HCT116 (cell line): ENCODE measurements around the gene SPR. TPM values are rescaled to one million over a fixed set of nuclear protein-coding genes. Genes with fewer than 3 reads are reported as not detected.

Source experiments
- ATAC-seq: fragments of 200-7000 bp; cut with Tn5 transposase; 2 replicates; pipeline ENCODE4 v1.9.1; 2020; ENCODE audit warnings: mild to moderate bottlenecking, moderate library complexity
- BruUV-seq: library from RNA; stranded (reverse); fragments of 400-500 nt; replicated peaks from 2 replicates; lab custom pipeline; 2021; lab: Mats Ljungman, UMichigan
- CTCF ChIA-PET: fragments of 300-600 bp; sonication (Branson Sonifier 250); formaldehyde crosslinking; loops from one replicate; lab custom pipeline; 2021; ENCODE audit warnings: antibody characterized with exemption; lab: Charles Lee
- POLR2A ChIA-PET: fragments of 300-600, 350-600 bp; sonication (Branson Sonifier 250); formaldehyde crosslinking; loops from one replicate; lab custom pipeline; 2021; ENCODE audit warnings: antibody characterized with exemption; lab: Charles Lee
- RAD21 ChIA-PET, 2 experiments: fragments of 300-600 bp; sonication (Branson Sonifier 250); formaldehyde crosslinking; loops; one replicate each; lab custom pipeline; 2023; ENCODE audit warnings: low total read pairs in 2 of 2; ENCODE audit not compliant: uncharacterized antibody in 2 of 2, unreplicated experiment in 2 of 2, low non-redundant PET in 1 of 2; lab: Charles Lee
- DNase-seq: peaks from one replicate; pipeline ENCODE4 v3.0.0-alpha.2; 2010; ENCODE audit warnings: low read depth, low spot score
- H2AFZ ChIP-seq: fragments of 200-600 bp; shearing (Covaris generic), sonication (generic); 2 replicates; pipeline ENCODE4 v1.6.1; 2017; ENCODE audit warnings: low read depth, mixed run types, mixed read lengths, antibody characterized with exemption, low read length; ENCODE audit not compliant: poor library complexity, severe bottlenecking
- H3K27ac ChIP-seq: 2 replicates; pipeline ENCODE4 v1.5.1; 2012; ENCODE audit warnings: low read depth, low read length
- H3K27me3 ChIP-seq: fragments of 200-600 bp; sonication (generic); 2 replicates; pipeline ENCODE4 v1.6.1; 2016; ENCODE audit warnings: mixed run types, low read length, mixed read lengths; ENCODE audit not compliant: insufficient read depth
- H3K36me3 ChIP-seq, 2 experiments: fragments of 200-500 bp in 1 of 2; fragments of 200-600 bp in 1 of 2; sonication (Bioruptor generic) in 1 of 2; sonication (generic) in 1 of 2; 2 replicates each; pipeline versions ENCODE4 v1.5.1 to v1.6.1; 2014 to 2016; ENCODE audit warnings: low read length in 2 of 2, inconsistent platforms in 1 of 2, mixed read lengths in 1 of 2, mixed run types in 1 of 2; ENCODE audit not compliant: insufficient read depth in 2 of 2, control insufficient read depth in 1 of 2
- H3K4me1 ChIP-seq, 2 experiments: fragments of 200-600 bp in 1 of 2; sonication (generic) in 1 of 2; 2 replicates each; pipeline versions ENCODE4 v1.5.1 to v1.6.1; 2012 to 2017; ENCODE audit warnings: low read length in 2 of 2, inconsistent platforms in 1 of 2, mild to moderate bottlenecking in 1 of 2, mixed read lengths in 1 of 2, mixed run types in 1 of 2, moderate library complexity in 1 of 2; ENCODE audit not compliant: insufficient read depth in 2 of 2, control insufficient read depth in 1 of 2
- H3K4me2 ChIP-seq: fragments of 200-600 bp; sonication (generic); 2 replicates; pipeline ENCODE4 v1.6.1; 2017; ENCODE audit warnings: mixed run types, low read length, mixed read lengths
- H3K4me3 ChIP-seq, 2 experiments: fragments of 200-600 bp in 1 of 2; sonication (generic) in 1 of 2; replicated peaks in 1 of 2; 2 replicates each; pipeline ENCODE4 v1.5.1; 2011 to 2016; ENCODE audit warnings: low read length in 2 of 2, control low read depth in 1 of 2, low read depth in 1 of 2, mild to moderate bottlenecking in 1 of 2, mixed read lengths in 1 of 2, mixed run types in 1 of 2
- H3K79me2 ChIP-seq: fragments of 200-600 bp; sonication (generic); 2 replicates; pipeline ENCODE4 v1.6.1; 2017; ENCODE audit warnings: mild to moderate bottlenecking, mixed run types, low read length, moderate library complexity, mixed read lengths; ENCODE audit not compliant: insufficient read depth
- H3K9ac ChIP-seq: fragments of 200-600 bp; sonication (generic); 2 replicates; pipeline ENCODE4 v1.6.1; 2016; ENCODE audit warnings: low read length, mixed read lengths
- H3K9me2 ChIP-seq: fragments of 200-600 bp; sonication (generic), shearing (Covaris generic); 2 replicates; pipeline ENCODE4 v1.6.1; 2017; ENCODE audit warnings: mixed run types, mild to moderate bottlenecking, moderate library complexity; ENCODE audit not compliant: insufficient read depth
- H3K9me3 ChIP-seq, 2 experiments: fragments of 200-500 bp in 1 of 2; fragments of 200-600 bp in 1 of 2; sonication (Bioruptor generic) in 1 of 2; sonication (generic) in 1 of 2; 2 replicates each; pipeline ENCODE4 v1.6.1; 2014 to 2017; ENCODE audit warnings: low read length in 2 of 2, mixed read lengths in 2 of 2, inconsistent platforms in 1 of 2, low read depth in 1 of 2, mild to moderate bottlenecking in 1 of 2, mixed run types in 1 of 2, moderate library complexity in 1 of 2; ENCODE audit not compliant: control insufficient read depth in 1 of 2, insufficient read depth in 1 of 2
- H4K20me1 ChIP-seq: fragments of 200-600 bp; sonication (generic), shearing (Covaris generic); 2 replicates; pipeline ENCODE4 v1.6.1; 2017; ENCODE audit warnings: mixed run types, mild to moderate bottlenecking, moderate library complexity; ENCODE audit not compliant: insufficient read depth
- CBX3 ChIP-seq: IDR thresholded peaks from 2 replicates; pipeline ENCODE4 v1.6.1; 2012; ENCODE audit warnings: low read depth
- CEBPB ChIP-seq: IDR thresholded peaks from 2 replicates; pipeline ENCODE4 v1.6.1; 2012; ENCODE audit warnings: low read depth
- EGR1 ChIP-seq: IDR thresholded peaks from 2 replicates; pipeline ENCODE4 v1.6.1; 2012; ENCODE audit warnings: low read depth
- EZH2 ChIP-seq: fragments of 200-600 bp; sonication (generic); IDR thresholded peaks from 2 replicates; pipeline ENCODE4 v1.6.1; 2017; ENCODE audit warnings: antibody characterized with exemption, mixed run types
- EZH2phosphoT487 ChIP-seq: fragments of 200-600 bp; IDR thresholded peaks from 2 replicates; pipeline ENCODE4 v1.6.1; 2018; ENCODE audit warnings: antibody characterized with exemption, borderline replicate concordance
- FOSL1 ChIP-seq: IDR thresholded peaks from 2 replicates; pipeline ENCODE4 v1.6.1; 2012; ENCODE audit warnings: low read depth
- POLR2A ChIP-seq: IDR thresholded peaks from 2 replicates; pipeline ENCODE4 v1.7.0; 2011; ENCODE audit warnings: borderline replicate concordance; ENCODE audit not compliant: insufficient read depth, insufficient read length; ENCODE audit errors: extremely low read depth
- POLR2AphosphoS5 ChIP-seq: IDR thresholded peaks from 2 replicates; pipeline ENCODE4 v1.6.1; 2011; ENCODE audit warnings: mild to moderate bottlenecking, low read depth, low read length, moderate library complexity
- SIN3A ChIP-seq: IDR thresholded peaks from 2 replicates; pipeline ENCODE4 v1.6.1; 2012; ENCODE audit warnings: low read depth
- SP1 ChIP-seq: IDR thresholded peaks from 2 replicates; pipeline ENCODE4 v1.6.1; 2012; ENCODE audit warnings: low read depth
- SRF ChIP-seq: IDR thresholded peaks from 2 replicates; pipeline ENCODE4 v1.6.1; 2012; ENCODE audit warnings: low read depth
- intact Hi-C: fragments of 100-400 bp; cut with micrococcal nuclease; formaldehyde crosslinking; loops from 2 replicates; pipeline ENCODE4 v1.10.0; 2022
- total RNA-seq: library from RNA; stranded (reverse); gene quantifications from one replicate; pipeline ENCODE4 v1.2.1, GENCODE V29; 2021; ENCODE audit not compliant: unreplicated experiment
- TF ChIP-seq, protein P1 (sequence below): IDR thresholded peaks from 2 replicates; pipeline ENCODE4 v1.6.1; 2011; ENCODE audit warnings: mild to moderate bottlenecking, low read length, moderate library complexity; ENCODE audit not compliant: insufficient replicate concordance; ENCODE audit errors: extremely low read depth
- TF ChIP-seq, protein P2 (sequence below), 3 experiments: fragments of 200-600 bp in 1 of 3; sonication (generic) in 1 of 3; IDR thresholded peaks in 2 of 3; conservative IDR thresholded peaks in 1 of 3; 2 replicates each; pipeline ENCODE4 v1.5.1; 2012 to 2017; ENCODE audit warnings: low read depth in 2 of 3, low read length in 2 of 3, antibody characterized with exemption in 1 of 3, borderline replicate concordance in 1 of 3, control low read depth in 1 of 3, mild to moderate bottlenecking in 1 of 3, mixed read lengths in 1 of 3, mixed run types in 1 of 3, moderate library complexity in 1 of 3; ENCODE audit not compliant: insufficient read depth in 1 of 3
- TF ChIP-seq, protein P3 (sequence below): IDR thresholded peaks from 2 replicates; pipeline ENCODE4 v1.6.1; 2012; ENCODE audit warnings: low read depth
- TF ChIP-seq, protein P4 (sequence below): IDR thresholded peaks from 2 replicates; pipeline ENCODE4 v1.6.1; 2012

The SPR gene
- total RNA-seq, 1 experiment from 2014 or later = 66.9 TPM

DNA sequence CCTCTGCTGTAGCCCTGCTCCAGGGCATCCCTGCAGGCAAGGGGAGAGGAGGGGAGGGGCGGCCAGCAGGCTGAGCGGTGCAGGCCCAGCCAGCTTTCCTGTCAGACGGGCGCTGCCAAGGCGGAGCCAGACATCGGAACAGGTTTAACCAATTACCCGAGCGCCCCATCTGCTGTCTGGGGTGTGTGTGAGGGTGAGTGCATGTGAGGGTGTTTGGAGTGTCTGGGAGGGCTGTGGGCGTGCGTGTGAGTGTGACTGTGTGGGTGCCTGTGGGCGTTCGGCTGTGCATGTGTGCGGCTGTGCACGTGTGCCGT, 50.1 kb downstream of the SPR start (continued):
- TF ChIP-seq, protein P1, sequence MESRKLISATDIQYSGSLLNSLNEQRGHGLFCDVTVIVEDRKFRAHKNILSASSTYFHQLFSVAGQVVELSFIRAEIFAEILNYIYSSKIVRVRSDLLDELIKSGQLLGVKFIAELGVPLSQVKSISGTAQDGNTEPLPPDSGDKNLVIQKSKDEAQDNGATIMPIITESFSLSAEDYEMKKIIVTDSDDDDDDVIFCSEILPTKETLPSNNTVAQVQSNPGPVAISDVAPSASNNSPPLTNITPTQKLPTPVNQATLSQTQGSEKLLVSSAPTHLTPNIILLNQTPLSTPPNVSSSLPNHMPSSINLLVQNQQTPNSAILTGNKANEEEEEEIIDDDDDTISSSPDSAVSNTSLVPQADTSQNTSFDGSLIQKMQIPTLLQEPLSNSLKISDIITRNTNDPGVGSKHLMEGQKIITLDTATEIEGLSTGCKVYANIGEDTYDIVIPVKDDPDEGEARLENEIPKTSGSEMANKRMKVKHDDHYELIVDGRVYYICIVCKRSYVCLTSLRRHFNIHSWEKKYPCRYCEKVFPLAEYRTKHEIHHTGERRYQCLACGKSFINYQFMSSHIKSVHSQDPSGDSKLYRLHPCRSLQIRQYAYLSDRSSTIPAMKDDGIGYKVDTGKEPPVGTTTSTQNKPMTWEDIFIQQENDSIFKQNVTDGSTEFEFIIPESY = no peak
- TF ChIP-seq SRF (no peak), POLR2A (no peak), POLR2AphosphoS5 (no peak), CBX3 (no peak), EZH2 (no peak), SIN3A (no peak), EGR1 (no peak), FOSL1 (no peak), CEBPB (no peak)
- TF ChIP-seq, protein P2, sequence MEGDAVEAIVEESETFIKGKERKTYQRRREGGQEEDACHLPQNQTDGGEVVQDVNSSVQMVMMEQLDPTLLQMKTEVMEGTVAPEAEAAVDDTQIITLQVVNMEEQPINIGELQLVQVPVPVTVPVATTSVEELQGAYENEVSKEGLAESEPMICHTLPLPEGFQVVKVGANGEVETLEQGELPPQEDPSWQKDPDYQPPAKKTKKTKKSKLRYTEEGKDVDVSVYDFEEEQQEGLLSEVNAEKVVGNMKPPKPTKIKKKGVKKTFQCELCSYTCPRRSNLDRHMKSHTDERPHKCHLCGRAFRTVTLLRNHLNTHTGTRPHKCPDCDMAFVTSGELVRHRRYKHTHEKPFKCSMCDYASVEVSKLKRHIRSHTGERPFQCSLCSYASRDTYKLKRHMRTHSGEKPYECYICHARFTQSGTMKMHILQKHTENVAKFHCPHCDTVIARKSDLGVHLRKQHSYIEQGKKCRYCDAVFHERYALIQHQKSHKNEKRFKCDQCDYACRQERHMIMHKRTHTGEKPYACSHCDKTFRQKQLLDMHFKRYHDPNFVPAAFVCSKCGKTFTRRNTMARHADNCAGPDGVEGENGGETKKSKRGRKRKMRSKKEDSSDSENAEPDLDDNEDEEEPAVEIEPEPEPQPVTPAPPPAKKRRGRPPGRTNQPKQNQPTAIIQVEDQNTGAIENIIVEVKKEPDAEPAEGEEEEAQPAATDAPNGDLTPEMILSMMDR (IDR thresholded peaks at IDR 0.05 in 2 of 3, conservative IDR thresholded peaks at IDR 0.05 in 1 of 3; ENCODE audit: borderline replicate concordance in 1 of 3, insufficient read depth in 1 of 3, low read depth in 2 of 3, low read length in 2 of 3) = no peak

DNA sequence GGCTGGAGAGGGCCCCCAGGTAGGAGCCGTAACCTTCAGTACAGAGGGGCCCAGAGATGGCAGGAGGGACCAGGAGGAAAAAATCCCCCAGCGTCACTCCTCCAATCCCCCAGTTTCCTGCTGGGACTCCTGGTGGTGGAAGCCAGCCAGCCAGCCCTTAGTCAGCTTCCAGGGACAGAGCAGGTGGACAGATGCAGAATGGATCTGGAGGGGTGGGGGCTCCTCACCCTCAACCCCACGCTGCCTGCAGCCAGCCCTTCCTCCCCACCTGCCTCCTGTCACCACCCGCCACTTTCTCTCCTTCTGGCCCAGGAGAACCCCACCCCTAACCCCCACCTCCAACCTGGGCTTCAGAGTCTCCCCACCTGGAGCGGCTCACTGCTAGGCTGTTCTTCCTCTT, 51.2 kb downstream of the SPR start:
- BruUV-seq = no TSS peak
- Histone ChIP-seq H3K9me2 (no peaks in the 10 kb centered on the region), H3K4me3 (no peak overlapping the region), H3K9me3 (no peaks in the 10 kb centered on the region), H3K27ac (no peak overlapping the region), H2AFZ (no peak overlapping the region), H3K27me3 (no peaks in the 10 kb centered on the region), H3K9ac (no peak overlapping the region), H3K4me1 (peaks cover 0 to 6% of the 10 kb centered on the region in 2 experiments; a peak in 1 of 4 replicates), H4K20me1 (no peaks in the 10 kb centered on the region), H3K79me2 (no peaks in the 10 kb centered on the region)
- ChIA-PET POLR2A (no interaction called here), CTCF (no interaction called here), RAD21 (no interaction called here)
- DNase-seq = no peak
- intact Hi-C loops = no loop called here
- no peak for ATAC-seq
- TF ChIP-seq EZH2 = no peak
- TF ChIP-seq, protein P3, sequence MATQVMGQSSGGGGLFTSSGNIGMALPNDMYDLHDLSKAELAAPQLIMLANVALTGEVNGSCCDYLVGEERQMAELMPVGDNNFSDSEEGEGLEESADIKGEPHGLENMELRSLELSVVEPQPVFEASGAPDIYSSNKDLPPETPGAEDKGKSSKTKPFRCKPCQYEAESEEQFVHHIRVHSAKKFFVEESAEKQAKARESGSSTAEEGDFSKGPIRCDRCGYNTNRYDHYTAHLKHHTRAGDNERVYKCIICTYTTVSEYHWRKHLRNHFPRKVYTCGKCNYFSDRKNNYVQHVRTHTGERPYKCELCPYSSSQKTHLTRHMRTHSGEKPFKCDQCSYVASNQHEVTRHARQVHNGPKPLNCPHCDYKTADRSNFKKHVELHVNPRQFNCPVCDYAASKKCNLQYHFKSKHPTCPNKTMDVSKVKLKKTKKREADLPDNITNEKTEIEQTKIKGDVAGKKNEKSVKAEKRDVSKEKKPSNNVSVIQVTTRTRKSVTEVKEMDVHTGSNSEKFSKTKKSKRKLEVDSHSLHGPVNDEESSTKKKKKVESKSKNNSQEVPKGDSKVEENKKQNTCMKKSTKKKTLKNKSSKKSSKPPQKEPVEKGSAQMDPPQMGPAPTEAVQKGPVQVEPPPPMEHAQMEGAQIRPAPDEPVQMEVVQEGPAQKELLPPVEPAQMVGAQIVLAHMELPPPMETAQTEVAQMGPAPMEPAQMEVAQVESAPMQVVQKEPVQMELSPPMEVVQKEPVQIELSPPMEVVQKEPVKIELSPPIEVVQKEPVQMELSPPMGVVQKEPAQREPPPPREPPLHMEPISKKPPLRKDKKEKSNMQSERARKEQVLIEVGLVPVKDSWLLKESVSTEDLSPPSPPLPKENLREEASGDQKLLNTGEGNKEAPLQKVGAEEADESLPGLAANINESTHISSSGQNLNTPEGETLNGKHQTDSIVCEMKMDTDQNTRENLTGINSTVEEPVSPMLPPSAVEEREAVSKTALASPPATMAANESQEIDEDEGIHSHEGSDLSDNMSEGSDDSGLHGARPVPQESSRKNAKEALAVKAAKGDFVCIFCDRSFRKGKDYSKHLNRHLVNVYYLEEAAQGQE = no peak
- no peak for TF ChIP-seq SP1
- no peak for TF ChIP-seq EZH2phosphoT487
- TF ChIP-seq CEBPB = no peak
- TF ChIP-seq, protein P4, sequence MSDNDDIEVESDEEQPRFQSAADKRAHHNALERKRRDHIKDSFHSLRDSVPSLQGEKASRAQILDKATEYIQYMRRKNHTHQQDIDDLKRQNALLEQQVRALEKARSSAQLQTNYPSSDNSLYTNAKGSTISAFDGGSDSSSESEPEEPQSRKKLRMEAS = no peak
- no peak for TF ChIP-seq FOSL1
- TF ChIP-seq SIN3A = no peak
- no peak for TF ChIP-seq POLR2A
- TF ChIP-seq, all 23 proteins: peak for 0
- no peaks in the 10 kb centered on the region for H3K36me3 ChIP-seq
- no peak overlapping the region for H3K4me2 ChIP-seq
